ENCODE measurements around the gene MMS19. TPM values are rescaled to one million over a fixed set of nuclear protein-coding genes. Genes with fewer than 3 reads are reported as not detected.

The MMS19 gene
- total and polyA plus RNA-seq, 3 experiments from 2014 or later = 27.5 to 89.3 (median 85.7) TPM

GRCh38 chr10:97500297-97500575, 2.0 kb upstream of the MMS19 start:
- Mint-ChIP-seq H3K4me1 (peaks cover 29 to 37% (median 31%) of the 10 kb centered on the region in 3 donors), H3K27me3 (peaks cover 20 to 31% of the 10 kb centered on the region in 2 donors), H3K4me3 (peak overlapping the region; percentile 53 to 88 (median 76)), H3K9me3 (no peaks in the 10 kb centered on the region), H3K36me3 (peaks cover 0 to 10% (median 0%) of the 10 kb centered on the region in 3 donors), H3K27ac (peak overlapping the region in 1 of 8 donors; percentile 24)
- Histone ChIP-seq H3K4me3 (ENCODE audit: low read length) (no peak overlapping the region), H3K27me3 (ENCODE audit: insufficient read depth, low read length, poor library complexity, severe bottlenecking) (no peaks in the 10 kb centered on the region), H3K4me1 (ENCODE audit: insufficient read depth, low read length) (peaks cover 23% of the 10 kb centered on the region), H3K27ac (ENCODE audit: low read depth, low read length) (no peak overlapping the region), H3K36me3 (ENCODE audit: insufficient read depth, low read length) (no peaks in the 10 kb centered on the region), H3K9me3 (ENCODE audit: low read length) (no peaks in the 10 kb centered on the region)
- ChIA-PET CTCF (no interaction called here), POLR2A (no interaction called here)
- DNase-seq = peak in 1 of 5 donors; percentile 3

DNA sequence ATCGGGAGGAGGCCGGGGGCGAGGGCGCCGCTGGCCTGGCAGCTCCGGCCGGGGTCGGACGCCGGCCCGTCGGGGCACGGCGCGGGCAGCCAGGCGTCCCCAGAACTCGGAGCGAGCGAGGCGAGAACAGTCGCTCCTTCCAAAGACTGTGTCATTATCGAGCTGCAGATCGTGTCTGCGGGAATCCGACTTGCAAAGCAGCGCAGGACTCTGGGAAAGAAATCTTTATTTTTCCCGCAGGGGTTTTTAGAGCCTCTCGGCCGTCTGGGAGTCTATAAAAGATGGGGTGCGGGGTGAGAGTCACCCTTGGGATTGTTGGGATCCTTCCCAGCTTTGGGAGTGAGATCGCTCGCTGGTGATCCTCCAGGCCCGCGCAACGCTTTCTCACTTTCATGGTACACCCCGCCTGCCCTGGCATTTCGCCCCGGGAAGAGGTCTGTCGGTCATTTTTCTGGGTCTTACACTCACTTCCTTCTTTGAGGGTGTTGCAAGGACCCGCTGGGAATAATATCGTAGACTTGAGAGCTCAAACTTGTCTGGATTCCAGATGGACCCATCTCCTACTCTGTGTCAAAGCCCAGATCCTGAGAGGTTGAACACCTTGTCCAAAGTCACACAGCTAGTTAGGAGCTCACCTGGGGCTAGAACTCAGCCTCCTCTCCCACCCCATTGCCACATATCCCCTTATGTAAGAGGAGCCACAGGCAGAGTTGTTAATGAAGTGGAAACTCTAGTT, 1.5 kb upstream of the MMS19 start:
- H3K36me3 ChIP-seq (ENCODE audit: insufficient read depth, low read length) = no peaks in the 10 kb centered on the region
- ChIA-PET POLR2A (interaction anchor here (0.6 kb wide), 1 partner anchor 32 kb away, joined by 5 read pairs; no protein-coding TSS in a partner anchor), CTCF (interaction anchor here (0.6 to 1.5 kb wide), 4 partner anchors 36 to 160 kb away, joined by 3 read pairs; partner anchors contain the start of genes EXOSC1 and ZDHHC16)
- H3K4me1 ChIP-seq (ENCODE audit: insufficient read depth, low read length) = peaks cover 28% of the 10 kb centered on the region
- H3K4me1 Mint-ChIP-seq = peaks cover 34 to 42% (median 36%) of the 10 kb centered on the region in 3 donors
- H3K27ac Mint-ChIP-seq = peak overlapping the region in 6 of 8 donors; percentile 16 to 70 (median 25)
- H3K27ac ChIP-seq (ENCODE audit: low read depth, low read length) = no peak overlapping the region
- H3K4me3 ChIP-seq (ENCODE audit: low read length) = peak overlapping the region; percentile 86
- no peaks in the 10 kb centered on the region for H3K27me3 ChIP-seq (ENCODE audit: insufficient read depth, low read length, poor library complexity, severe bottlenecking)
- H3K36me3 Mint-ChIP-seq = peaks cover 0 to 12% (median 0%) of the 10 kb centered on the region in 3 donors
- H3K27me3 Mint-ChIP-seq = peaks cover 20 to 31% of the 10 kb centered on the region in 2 donors
- no peaks in the 10 kb centered on the region for H3K9me3 ChIP-seq (ENCODE audit: low read length)
- H3K9me3 Mint-ChIP-seq = no peaks in the 10 kb centered on the region
- H3K4me3 Mint-ChIP-seq = peak overlapping the region; percentile 62 to 88 (median 76)
- DNase-seq = peak in 2 of 5 donors; percentile 6 to 8

- H3K4me3 ChIP-seq (ENCODE audit: low read length) = peak within 1 kb of the TSS; percentile 86
- Mint-ChIP-seq H3K36me3 (peaks cover 0 to 18% (median 0%) of the 10 kb centered on the region in 3 donors), H3K4me1 (peaks cover 41 to 49% (median 44%) of the 10 kb centered on the region in 3 donors), H3K27me3 (peaks cover 20 to 31% of the 10 kb centered on the region in 2 donors), H3K4me3 (peak within 1 kb of the TSS; percentile 95 to 99 (median 98)), H3K27ac (peak within 1 kb of the TSS; percentile 83 to 99 (median 97)), H3K9me3 (no peaks in the 10 kb centered on the region)
- H3K9me3 ChIP-seq (ENCODE audit: low read length) = no peaks in the 10 kb centered on the region
- H3K4me1 ChIP-seq (ENCODE audit: insufficient read depth, low read length) = peaks cover 35% of the 10 kb centered on the region
- H3K27ac ChIP-seq (ENCODE audit: low read depth, low read length) = peak within 1 kb of the TSS; percentile 81
- no peaks in the 10 kb centered on the region for H3K36me3 ChIP-seq (ENCODE audit: insufficient read depth, low read length)
- POLR2A ChIA-PET = interaction anchor here (0.5 to 1.0 kb wide), 4 partner anchors 9 to 98 kb away, joined by 3 to 5 read pairs (median 4); partner anchors contain the start of gene RRP12
- DNase-seq = peak in 3 of 5 donors; percentile 8 to 32 (median 18)
- no peaks in the 10 kb centered on the region for H3K27me3 ChIP-seq (ENCODE audit: insufficient read depth, low read length, poor library complexity, severe bottlenecking)
- CTCF ChIA-PET = interaction anchor here (0.6 to 1.5 kb wide), 4 partner anchors 35 to 161 kb away, joined by 3 read pairs; partner anchors contain the start of genes EXOSC1 and ZDHHC16
Observed at GRCh38 chr10:97498841-97499560, 779 bp upstream of the MMS19 start, which contains the start of gene UBTD1. UBTD1 (plus strand) TSS chr10:97498924; CDS start chr10:97499204, 280 bp downstream.

GRCh38 chr10:97497572-97498075, 598 bp downstream of the MMS19 start:
- peak overlapping the region; percentile 81 for H3K27ac ChIP-seq (ENCODE audit: low read depth, low read length)
- peak; percentile 43 to 75 (median 59) for DNase-seq
- CTCF ChIA-PET = no interaction called here
- peaks cover 20 to 25% of the 10 kb centered on the region in 2 donors for H3K27me3 Mint-ChIP-seq
- H3K36me3 Mint-ChIP-seq = peaks cover 0 to 22% (median 0%) of the 10 kb centered on the region in 3 donors
- no peaks in the 10 kb centered on the region for H3K9me3 Mint-ChIP-seq
- peak overlapping the region; percentile 86 for H3K4me3 ChIP-seq (ENCODE audit: low read length)
- peaks cover 44 to 60% (median 50%) of the 10 kb centered on the region in 3 donors for H3K4me1 Mint-ChIP-seq
- no peaks in the 10 kb centered on the region for H3K27me3 ChIP-seq (ENCODE audit: insufficient read depth, low read length, poor library complexity, severe bottlenecking)
- peak overlapping the region; percentile 83 to 99 (median 97) for H3K27ac Mint-ChIP-seq
- peak overlapping the region; percentile 95 to 99 (median 98) for H3K4me3 Mint-ChIP-seq
- H3K9me3 ChIP-seq (ENCODE audit: low read length) = no peaks in the 10 kb centered on the region
- peaks cover 35% of the 10 kb centered on the region for H3K4me1 ChIP-seq (ENCODE audit: insufficient read depth, low read length)
- H3K36me3 ChIP-seq (ENCODE audit: insufficient read depth, low read length) = no peaks in the 10 kb centered on the region
- POLR2A ChIA-PET = no interaction called here

- Histone ChIP-seq H3K27me3 (ENCODE audit: insufficient read depth, low read length, poor library complexity, severe bottlenecking) (no peaks in the 10 kb centered on the region), H3K36me3 (ENCODE audit: insufficient read depth, low read length) (no peaks in the 10 kb centered on the region), H3K4me3 (ENCODE audit: low read length) (no peak overlapping the region), H3K4me1 (ENCODE audit: insufficient read depth, low read length) (peaks cover 39% of the 10 kb centered on the region), H3K9me3 (ENCODE audit: low read length) (no peaks in the 10 kb centered on the region), H3K27ac (ENCODE audit: low read depth, low read length) (no peak overlapping the region)
- POLR2A ChIA-PET = no interaction called here
- peak overlapping the region in 6 of 8 donors; percentile 26 to 81 (median 60) for H3K27ac Mint-ChIP-seq
- H3K4me3 Mint-ChIP-seq = peak overlapping the region in 5 of 7 donors; percentile 4 to 80 (median 18)
- H3K27me3 Mint-ChIP-seq = peaks cover 2 to 5% of the 10 kb centered on the region in 2 donors
- peak in 1 of 5 donors; percentile 54 for DNase-seq
- H3K4me1 Mint-ChIP-seq = peaks cover 49 to 72% (median 58%) of the 10 kb centered on the region in 3 donors
- H3K36me3 Mint-ChIP-seq = peaks cover 0 to 25% (median 0%) of the 10 kb centered on the region in 3 donors
- CTCF ChIA-PET = no interaction called here
- H3K9me3 Mint-ChIP-seq = no peaks in the 10 kb centered on the region
Observed at GRCh38 chr10:97494863-97495506, 3.2 kb downstream of the MMS19 start.

- peak overlapping the region in 4 of 8 donors; percentile 8 to 59 (median 15) for H3K27ac Mint-ChIP-seq
- ChIA-PET POLR2A (no interaction called here), CTCF (no interaction called here)
- Histone ChIP-seq H3K4me1 (ENCODE audit: insufficient read depth, low read length) (peaks cover 45% of the 10 kb centered on the region), H3K27ac (ENCODE audit: low read depth, low read length) (no peak overlapping the region), H3K27me3 (ENCODE audit: insufficient read depth, low read length, poor library complexity, severe bottlenecking) (no peaks in the 10 kb centered on the region), H3K36me3 (ENCODE audit: insufficient read depth, low read length) (no peaks in the 10 kb centered on the region), H3K9me3 (ENCODE audit: low read length) (no peaks in the 10 kb centered on the region), H3K4me3 (ENCODE audit: low read length) (no peak overlapping the region)
- H3K27me3 Mint-ChIP-seq = no peaks in the 10 kb centered on the region
- no peaks in the 10 kb centered on the region for H3K9me3 Mint-ChIP-seq
- peaks cover 49 to 75% (median 62%) of the 10 kb centered on the region in 3 donors for H3K4me1 Mint-ChIP-seq
- H3K36me3 Mint-ChIP-seq = peaks cover 0 to 29% (median 0%) of the 10 kb centered on the region in 3 donors
- H3K4me3 Mint-ChIP-seq = no peak overlapping the region
- DNase-seq = no peak
Observed at GRCh38 chr10:97494151-97494550, 4.1 kb downstream of the MMS19 start.

DNA sequence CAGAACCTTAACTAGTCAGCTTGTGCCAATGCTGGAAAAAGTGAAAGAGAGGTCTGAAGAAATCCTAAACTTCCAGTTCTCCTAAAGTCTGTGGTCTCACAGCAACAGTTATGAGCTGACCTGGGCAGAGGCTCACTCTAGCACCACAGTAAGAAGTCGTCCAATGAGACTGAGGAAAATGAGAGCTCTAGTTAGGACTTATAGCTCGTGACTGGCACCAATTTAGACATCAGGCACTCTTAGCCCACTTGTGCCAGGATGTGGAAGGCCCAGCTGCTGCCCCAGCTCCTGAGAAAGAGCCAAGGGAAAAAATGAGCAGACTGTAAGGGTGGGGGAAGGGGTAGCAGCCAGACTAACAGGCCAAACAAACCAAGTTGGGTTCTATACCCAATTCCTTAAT, 7.6 kb downstream of the MMS19 start:
- Mint-ChIP-seq H3K27ac (peak overlapping the region in 2 of 8 donors; percentile 56 to 73), H3K4me1 (peaks cover 42 to 72% (median 59%) of the 10 kb centered on the region in 3 donors), H3K27me3 (no peaks in the 10 kb centered on the region), H3K36me3 (peaks cover 0 to 31% (median 0%) of the 10 kb centered on the region in 3 donors), H3K9me3 (no peaks in the 10 kb centered on the region), H3K4me3 (no peak overlapping the region)
- H3K27ac ChIP-seq (ENCODE audit: low read depth, low read length) = no peak overlapping the region
- DNase-seq = no peak
- H3K27me3 ChIP-seq (ENCODE audit: insufficient read depth, low read length, poor library complexity, severe bottlenecking) = no peaks in the 10 kb centered on the region
- no peaks in the 10 kb centered on the region for H3K36me3 ChIP-seq (ENCODE audit: insufficient read depth, low read length)
- H3K9me3 ChIP-seq (ENCODE audit: low read length) = no peaks in the 10 kb centered on the region
- H3K4me3 ChIP-seq (ENCODE audit: low read length) = no peak overlapping the region
- ChIA-PET CTCF (no interaction called here), POLR2A (no interaction called here)
- peaks cover 26% of the 10 kb centered on the region for H3K4me1 ChIP-seq (ENCODE audit: insufficient read depth, low read length)

Measured in CD8-positive, alpha-beta memory T cell (primary cell).